ENCODE results near the gene UNC119.

DNA sequence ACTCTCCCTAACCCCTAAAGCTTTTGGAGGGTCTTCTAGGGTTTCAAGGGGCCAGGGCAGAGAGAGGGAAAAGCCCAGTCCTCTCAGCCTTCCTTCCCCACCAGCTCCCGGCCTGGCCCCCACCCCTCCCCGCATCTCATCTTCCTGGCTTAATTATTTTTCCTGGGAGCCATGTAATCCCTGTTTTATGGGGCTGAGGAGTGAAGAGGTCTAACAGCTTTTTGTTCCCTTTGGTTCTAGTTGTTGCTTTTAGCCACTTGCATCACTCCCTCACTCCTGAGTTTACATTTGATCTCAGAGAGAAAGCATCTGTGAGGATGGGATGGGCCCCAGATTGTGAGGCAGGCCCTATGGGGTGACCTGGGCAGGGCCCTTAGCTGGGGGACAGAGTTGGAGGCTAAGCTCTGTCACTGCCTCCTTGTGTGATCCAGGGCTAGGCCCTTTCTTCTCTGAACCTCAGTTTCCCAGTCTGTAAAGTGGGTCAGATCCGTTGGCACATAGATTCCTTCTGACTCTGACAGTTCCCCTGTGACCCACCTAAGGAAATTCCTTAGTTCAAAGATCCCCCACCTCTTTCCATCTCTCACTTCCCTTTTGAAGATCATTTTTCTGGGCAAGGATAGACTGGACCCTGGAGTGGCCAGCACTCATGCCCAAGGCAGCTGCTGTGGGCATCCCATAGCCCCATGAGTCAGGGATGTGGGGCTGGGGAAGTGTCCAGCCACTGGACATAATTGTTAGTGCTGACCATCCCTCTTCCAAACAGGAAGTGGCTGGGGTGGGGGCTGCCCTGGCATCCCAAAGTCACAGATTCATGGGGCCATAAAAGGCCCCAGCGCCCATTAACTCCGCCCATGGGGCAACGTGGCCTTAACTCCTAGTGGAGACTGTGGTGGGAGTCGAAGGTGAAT, 20.1 kb downstream of the UNC119 start:
- TF ChIP-seq, protein P1, sequence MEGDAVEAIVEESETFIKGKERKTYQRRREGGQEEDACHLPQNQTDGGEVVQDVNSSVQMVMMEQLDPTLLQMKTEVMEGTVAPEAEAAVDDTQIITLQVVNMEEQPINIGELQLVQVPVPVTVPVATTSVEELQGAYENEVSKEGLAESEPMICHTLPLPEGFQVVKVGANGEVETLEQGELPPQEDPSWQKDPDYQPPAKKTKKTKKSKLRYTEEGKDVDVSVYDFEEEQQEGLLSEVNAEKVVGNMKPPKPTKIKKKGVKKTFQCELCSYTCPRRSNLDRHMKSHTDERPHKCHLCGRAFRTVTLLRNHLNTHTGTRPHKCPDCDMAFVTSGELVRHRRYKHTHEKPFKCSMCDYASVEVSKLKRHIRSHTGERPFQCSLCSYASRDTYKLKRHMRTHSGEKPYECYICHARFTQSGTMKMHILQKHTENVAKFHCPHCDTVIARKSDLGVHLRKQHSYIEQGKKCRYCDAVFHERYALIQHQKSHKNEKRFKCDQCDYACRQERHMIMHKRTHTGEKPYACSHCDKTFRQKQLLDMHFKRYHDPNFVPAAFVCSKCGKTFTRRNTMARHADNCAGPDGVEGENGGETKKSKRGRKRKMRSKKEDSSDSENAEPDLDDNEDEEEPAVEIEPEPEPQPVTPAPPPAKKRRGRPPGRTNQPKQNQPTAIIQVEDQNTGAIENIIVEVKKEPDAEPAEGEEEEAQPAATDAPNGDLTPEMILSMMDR (IDR thresholded peaks at IDR 0.05) = no peak
- no peak for TF ChIP-seq POLR2A (IDR thresholded peaks at IDR 0.05)
